ENCODE results near the gene RPS6KB2.

The RPS6KB2 gene

GRCh38 chr11:67389477-67389876 is 38.8 kb upstream of the RPS6KB2 start:
- TF ChIP-seq TCF12 (IDR thresholded peaks at IDR 0.05; ENCODE audit: low read depth) (no peak), RAD21 (IDR thresholded peaks at IDR 0.05; ENCODE audit: low read depth) (peak; percentile 52), EGR1 (IDR thresholded peaks at IDR 0.05) (no peak)
- TF ChIP-seq, protein P1, sequence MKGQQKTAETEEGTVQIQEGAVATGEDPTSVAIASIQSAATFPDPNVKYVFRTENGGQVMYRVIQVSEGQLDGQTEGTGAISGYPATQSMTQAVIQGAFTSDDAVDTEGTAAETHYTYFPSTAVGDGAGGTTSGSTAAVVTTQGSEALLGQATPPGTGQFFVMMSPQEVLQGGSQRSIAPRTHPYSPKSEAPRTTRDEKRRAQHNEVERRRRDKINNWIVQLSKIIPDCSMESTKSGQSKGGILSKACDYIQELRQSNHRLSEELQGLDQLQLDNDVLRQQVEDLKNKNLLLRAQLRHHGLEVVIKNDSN (IDR thresholded peaks at IDR 0.05), result no peak
- TF ChIP-seq, protein P2, sequence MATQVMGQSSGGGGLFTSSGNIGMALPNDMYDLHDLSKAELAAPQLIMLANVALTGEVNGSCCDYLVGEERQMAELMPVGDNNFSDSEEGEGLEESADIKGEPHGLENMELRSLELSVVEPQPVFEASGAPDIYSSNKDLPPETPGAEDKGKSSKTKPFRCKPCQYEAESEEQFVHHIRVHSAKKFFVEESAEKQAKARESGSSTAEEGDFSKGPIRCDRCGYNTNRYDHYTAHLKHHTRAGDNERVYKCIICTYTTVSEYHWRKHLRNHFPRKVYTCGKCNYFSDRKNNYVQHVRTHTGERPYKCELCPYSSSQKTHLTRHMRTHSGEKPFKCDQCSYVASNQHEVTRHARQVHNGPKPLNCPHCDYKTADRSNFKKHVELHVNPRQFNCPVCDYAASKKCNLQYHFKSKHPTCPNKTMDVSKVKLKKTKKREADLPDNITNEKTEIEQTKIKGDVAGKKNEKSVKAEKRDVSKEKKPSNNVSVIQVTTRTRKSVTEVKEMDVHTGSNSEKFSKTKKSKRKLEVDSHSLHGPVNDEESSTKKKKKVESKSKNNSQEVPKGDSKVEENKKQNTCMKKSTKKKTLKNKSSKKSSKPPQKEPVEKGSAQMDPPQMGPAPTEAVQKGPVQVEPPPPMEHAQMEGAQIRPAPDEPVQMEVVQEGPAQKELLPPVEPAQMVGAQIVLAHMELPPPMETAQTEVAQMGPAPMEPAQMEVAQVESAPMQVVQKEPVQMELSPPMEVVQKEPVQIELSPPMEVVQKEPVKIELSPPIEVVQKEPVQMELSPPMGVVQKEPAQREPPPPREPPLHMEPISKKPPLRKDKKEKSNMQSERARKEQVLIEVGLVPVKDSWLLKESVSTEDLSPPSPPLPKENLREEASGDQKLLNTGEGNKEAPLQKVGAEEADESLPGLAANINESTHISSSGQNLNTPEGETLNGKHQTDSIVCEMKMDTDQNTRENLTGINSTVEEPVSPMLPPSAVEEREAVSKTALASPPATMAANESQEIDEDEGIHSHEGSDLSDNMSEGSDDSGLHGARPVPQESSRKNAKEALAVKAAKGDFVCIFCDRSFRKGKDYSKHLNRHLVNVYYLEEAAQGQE (IDR thresholded peaks at IDR 0.05; ENCODE audit: low read depth), result no peak

- TF ChIP-seq, protein P3, sequence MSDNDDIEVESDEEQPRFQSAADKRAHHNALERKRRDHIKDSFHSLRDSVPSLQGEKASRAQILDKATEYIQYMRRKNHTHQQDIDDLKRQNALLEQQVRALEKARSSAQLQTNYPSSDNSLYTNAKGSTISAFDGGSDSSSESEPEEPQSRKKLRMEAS (IDR thresholded peaks at IDR 0.05), result no peak
- no peak for TF ChIP-seq EGR1 (IDR thresholded peaks at IDR 0.05)
- TF ChIP-seq YY1 (IDR thresholded peaks at IDR 0.05; ENCODE audit: low read depth), result no peak
- TF ChIP-seq CREB1 (IDR thresholded peaks at IDR 0.05; ENCODE audit: low read depth), result no peak
- TF ChIP-seq EP300 (IDR thresholded peaks at IDR 0.05; ENCODE audit: borderline replicate concordance), result no peak
These were observed 37.4 kb upstream of the RPS6KB2 start for GRCh38 chr11:67390947-67391303.

- TF ChIP-seq, protein P3 (IDR thresholded peaks at IDR 0.05), result peak; percentile 99
- TF ChIP-seq, protein P1 (IDR thresholded peaks at IDR 0.05), result peak; percentile 100
- TF ChIP-seq CREB1 (IDR thresholded peaks at IDR 0.05; ENCODE audit: low read depth) (no peak), NFIC (IDR thresholded peaks at IDR 0.05) (peak; percentile 45; the same call in 1 of the 2 replicates), TCF12 (IDR thresholded peaks at IDR 0.05; ENCODE audit: low read depth) (peak; percentile 81), YY1 (IDR thresholded peaks at IDR 0.05; ENCODE audit: low read depth) (no peak; the same call in 1 of the 2 replicates), RAD21 (IDR thresholded peaks at IDR 0.05; ENCODE audit: low read depth) (no peak), FOXM1 (IDR thresholded peaks at IDR 0.05; ENCODE audit: borderline replicate concordance, low read depth) (no peak), TAF1 (IDR thresholded peaks at IDR 0.05; ENCODE audit: low read depth) (peak; percentile 30; the same call in 1 of the 2 replicates), TEAD4 (IDR thresholded peaks at IDR 0.05) (peak; percentile 29; the same call in 1 of the 2 replicates), EP300 (IDR thresholded peaks at IDR 0.05; ENCODE audit: borderline replicate concordance) (peak; percentile 62; the same call in 1 of the 2 replicates), EGR1 (IDR thresholded peaks at IDR 0.05) (no peak), ZBTB7A (IDR thresholded peaks at IDR 0.05; ENCODE audit: low read depth) (peak; percentile 90)
- TF ChIP-seq, protein P2 (IDR thresholded peaks at IDR 0.05; ENCODE audit: low read depth), result no peak
These were observed 36.8 kb upstream of the RPS6KB2 start, which contains the start of gene RAD9A for GRCh38 chr11:67391304-67392182. Gene RAD9A, plus strand, starts transcription at chr11:67391986. Its CDS starts 59 bp downstream, at chr11:67392045.

DNA sequence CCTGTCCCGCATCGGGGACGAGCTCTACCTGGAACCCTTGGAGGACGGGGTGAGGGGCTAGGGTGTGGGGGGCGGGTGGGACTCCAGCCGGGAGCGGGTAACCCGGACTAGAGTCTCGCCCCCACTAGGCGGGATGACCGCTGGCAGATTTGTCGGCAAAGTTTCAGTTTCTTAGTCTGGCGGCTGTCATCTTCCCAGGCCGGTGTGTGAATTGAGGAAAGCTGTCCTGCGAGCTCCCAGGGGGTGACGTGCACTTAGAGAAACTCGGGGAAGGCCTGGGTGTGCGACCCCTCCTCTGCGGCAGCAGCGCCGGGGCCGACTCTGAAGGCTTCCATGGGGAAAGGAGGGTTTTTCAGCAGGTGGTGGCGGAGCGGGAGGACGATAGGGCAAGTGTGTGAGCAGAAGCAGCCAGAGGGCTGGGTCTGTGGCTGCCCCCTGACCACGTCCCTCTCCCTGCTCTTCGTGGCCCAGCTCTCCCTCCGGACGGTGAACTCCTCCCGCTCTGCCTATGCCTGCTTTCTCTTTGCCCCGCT is 36.0 kb upstream of the RPS6KB2 start:
- TF ChIP-seq CREB1 (IDR thresholded peaks at IDR 0.05; ENCODE audit: low read depth) (no peak), RAD21 (IDR thresholded peaks at IDR 0.05; ENCODE audit: low read depth) (no peak)

GRCh38 chr11:67393437-67393836 is 34.9 kb upstream of the RPS6KB2 start:
- TF ChIP-seq, protein P3 (IDR thresholded peaks at IDR 0.05), result no peak
- TF ChIP-seq EP300 (IDR thresholded peaks at IDR 0.05; ENCODE audit: borderline replicate concordance) (no peak), CEBPB (IDR thresholded peaks at IDR 0.05) (no peak), TAF1 (IDR thresholded peaks at IDR 0.05; ENCODE audit: low read depth) (no peak), CREB1 (IDR thresholded peaks at IDR 0.05; ENCODE audit: low read depth) (no peak), TCF12 (IDR thresholded peaks at IDR 0.05; ENCODE audit: low read depth) (no peak), NFIC (IDR thresholded peaks at IDR 0.05) (no peak), TEAD4 (IDR thresholded peaks at IDR 0.05) (no peak), ZBTB7A (IDR thresholded peaks at IDR 0.05; ENCODE audit: low read depth) (no peak)
- TF ChIP-seq, protein P1 (IDR thresholded peaks at IDR 0.05), result no peak

Measured in Ishikawa (cell line).